NCI-H187 treated with DMSO at 0.1 percent for 48 hours (cell line): Measurements from ENCODE around the gene WDFY3.
"Not testable (repeated sequence)": the region's sequence is repeated elsewhere in the genome, so short reads cannot be mapped to it uniquely, and the experiment has no call there.

ENCODE experiments used
- DNase-seq: peaks from one replicate; lab custom pipeline; 2025; lab: John Stamatoyannopoulos, UW

The WDFY3 gene

DNA sequence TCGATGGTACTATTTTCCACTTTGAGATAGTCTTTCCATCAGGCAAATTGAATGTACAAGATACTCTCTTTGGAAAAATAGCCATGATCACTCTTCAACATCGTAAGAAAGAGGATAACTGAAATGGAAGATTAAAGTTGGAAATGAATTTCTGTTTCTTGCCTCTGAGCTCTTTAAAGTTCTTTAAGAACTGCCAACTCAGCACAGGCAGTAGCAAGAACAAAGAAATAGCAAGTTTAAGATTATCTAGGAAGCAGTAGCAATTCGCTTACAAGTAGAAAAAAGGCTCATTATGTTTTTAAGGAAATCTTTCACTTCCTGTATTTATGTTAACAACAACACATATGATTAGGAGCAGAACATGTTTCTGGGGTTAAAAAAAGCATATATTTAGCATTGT, 255.9 kb downstream of the WDFY3 start:
- no peak for DNase-seq

DNA sequence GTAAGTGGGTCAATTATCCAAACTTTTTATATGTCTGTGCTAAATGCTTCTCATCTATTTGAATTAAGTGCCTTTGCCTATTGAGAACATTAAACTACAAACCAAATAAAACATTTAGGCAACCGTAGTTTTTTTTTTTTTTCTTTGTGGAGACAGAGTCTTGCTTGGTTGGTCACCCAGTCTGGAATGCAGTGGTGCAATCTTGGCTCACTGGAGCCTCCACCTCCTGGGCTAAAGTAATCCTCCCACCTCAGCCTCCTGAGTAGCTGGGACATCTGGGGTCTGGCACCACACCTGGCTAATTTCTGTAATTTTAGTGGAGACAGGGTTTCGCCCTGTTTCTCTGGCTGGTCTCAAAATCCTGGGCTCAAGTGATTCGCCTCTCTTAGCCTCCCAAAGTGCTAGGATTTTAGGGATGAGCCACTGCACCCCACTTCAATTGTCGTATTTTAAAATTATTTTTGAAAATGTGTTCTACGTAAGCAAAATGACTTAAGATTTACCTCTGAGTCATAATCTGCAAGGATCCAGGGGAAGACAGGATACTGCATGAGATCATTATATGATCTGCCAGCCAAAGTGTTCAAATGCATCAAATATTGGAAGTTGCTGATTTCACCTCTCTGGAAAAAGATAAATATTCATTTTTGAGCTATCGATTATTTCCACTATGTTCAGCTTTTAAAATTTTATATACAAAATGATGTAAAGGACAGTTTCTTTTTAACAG, 257.9 kb downstream of the WDFY3 start:
- no peak for DNase-seq

DNA sequence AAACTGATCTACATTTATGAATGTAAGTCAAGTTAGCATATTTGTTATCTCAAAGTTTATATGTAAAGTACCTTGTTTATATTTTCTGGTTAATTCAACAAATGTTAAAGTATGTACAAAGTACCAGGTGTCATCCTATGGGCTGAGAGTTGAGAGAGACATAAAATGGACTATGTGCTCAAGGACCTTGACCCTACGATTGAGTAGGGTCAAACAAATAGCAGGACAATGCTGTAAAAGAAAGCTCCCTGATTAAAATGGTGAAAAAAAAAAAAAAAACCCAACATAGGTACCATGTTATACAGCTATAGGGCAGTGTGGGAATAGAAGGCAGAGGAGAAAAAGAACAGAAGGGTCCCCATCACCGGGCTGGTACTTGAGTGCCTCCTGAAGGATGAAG, 260.2 kb downstream of the WDFY3 start:
- DNase-seq: no peak

DNA sequence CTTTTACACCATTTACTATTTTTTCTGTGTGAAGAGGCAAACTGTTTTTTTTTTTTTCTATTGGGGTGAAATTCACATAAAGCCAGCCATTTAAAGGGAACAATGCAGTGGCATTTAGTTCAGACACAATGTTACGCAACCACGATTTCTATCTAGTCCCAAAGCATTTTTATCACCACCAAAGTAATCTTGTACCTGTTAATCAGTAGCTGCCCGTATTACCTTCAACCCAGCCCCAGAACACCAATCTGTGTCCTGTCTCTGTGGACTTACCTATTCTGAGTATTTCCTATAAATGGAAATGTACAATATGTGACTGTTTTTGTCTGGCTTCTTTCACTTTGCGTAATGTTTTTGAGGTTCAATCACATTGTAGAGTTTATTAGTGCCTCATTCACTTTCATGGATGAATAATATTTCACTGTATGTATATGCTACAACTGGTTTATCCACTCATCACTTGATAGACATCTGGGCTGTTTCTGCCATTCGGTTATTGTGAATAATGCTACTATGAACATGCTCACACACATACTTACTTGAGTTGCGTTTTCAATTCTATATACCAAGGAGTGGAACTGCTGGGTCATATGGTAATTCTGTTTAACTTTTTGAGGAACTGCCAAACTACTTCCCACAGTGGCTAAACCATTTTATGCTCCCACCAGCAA, 267.4 kb downstream of the WDFY3 start:
- DNase-seq: no peak

DNA sequence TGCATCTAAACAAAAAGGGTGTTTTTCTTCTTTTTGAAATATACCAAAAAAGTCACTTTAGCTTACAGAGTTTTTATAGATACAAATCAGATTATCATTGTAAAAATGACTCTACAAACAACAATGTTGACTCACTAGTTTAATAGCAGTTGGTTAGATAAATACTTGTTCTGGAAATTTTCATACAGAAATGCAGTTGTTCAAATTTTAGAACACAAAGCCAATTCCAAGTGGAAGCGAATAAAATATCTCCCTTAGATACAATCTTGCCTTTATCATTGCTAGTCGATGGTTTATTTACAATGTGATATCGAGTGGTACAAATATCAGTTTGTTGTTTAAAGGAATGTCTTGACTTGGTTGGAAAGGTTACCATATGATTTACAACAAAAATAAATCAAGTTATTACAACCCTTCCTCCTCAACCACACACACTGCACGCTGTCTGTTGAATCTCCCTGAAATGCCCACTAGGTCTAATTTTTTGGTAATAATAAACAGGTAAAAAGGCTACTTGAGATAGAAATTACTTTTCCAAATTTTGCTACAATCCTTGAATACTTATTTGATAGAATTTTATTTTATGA, 268.8 kb downstream of the WDFY3 start:
- no peak for DNase-seq

DNA sequence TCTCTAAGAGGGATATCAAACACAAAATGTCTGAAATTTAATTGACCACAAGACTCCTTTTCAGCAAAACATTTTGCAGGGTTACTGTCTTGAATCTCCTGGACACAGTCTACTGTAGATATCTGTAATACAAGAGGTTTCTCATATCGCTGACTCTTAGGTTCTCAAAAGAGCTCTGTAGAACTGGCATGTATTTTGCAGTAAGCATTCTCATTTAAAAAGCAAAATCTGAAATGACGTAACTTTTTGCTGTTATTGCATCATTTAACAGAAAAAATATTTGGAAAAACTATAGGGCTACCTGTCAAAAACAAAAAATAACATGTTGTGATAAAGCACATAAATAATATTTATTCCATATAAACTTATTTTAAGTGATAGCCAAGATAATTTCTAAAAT, 269.3 kb downstream of the WDFY3 start:
- DNase-seq: no peak

DNA sequence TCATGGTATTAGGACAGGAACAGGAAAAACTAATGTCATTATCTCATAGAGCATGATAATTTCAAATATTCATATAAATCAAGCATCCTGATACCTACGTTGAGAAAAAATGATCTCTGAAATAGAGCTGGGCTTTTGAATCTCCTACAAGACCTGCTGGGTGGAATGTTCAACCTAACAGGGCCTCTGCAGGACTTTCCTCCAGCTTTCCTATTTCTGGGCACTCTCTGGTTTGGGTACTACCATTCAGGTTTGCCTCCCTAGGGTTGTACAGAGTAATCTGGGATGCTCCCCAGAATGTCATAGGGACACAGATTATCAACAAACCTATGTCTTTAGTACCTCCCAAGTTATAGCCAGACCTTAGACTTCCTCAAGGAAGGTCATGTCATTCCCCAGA, 274.7 kb downstream of the WDFY3 start:
- DNase-seq: no peak

DNA sequence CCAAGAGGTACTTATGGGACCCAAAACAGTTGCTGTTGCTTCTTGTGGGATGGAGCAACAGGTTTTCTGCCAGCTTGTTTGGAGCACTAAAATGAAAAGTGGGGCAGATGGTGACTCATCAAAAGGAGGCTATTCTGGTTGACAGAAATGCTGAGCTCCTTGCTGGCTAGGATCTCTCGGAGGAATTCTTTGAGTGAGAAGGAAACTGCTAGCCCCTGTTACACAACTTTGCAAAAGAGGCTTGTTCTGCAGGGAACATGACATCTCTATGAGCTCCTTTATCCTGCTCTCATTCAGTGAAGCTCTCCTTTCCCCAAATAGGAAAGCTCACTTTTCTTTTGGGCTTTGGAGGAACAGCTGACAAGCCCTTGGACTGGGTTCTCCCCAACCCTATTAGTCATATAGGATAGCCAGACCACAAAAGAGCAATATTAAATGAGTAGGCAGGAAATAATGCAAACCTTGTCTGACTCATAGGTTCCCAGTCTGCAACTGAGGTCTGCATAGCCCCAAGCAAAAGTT, 275.3 kb downstream of the WDFY3 start:
- no peak for DNase-seq

DNA sequence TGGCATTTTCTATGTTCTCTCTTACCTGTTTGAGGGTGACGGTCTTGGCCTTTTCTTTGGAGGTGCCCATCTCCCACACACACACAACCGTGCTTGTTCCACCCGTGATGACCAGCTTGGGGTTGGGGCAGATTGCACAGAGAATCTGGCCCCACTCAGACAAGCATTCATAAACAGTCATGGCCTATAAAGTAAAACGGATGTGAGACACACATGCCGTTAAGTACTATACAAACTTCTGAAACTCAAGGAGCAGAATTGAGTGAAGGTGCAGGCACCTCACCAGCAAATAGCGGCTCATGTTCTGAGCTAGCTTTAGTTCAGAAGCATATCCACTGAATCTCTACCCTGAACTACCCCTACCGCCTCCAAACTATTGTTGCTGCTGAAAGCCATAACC, 276.0 kb downstream of the WDFY3 start:
- DNase-seq: no peak

DNA sequence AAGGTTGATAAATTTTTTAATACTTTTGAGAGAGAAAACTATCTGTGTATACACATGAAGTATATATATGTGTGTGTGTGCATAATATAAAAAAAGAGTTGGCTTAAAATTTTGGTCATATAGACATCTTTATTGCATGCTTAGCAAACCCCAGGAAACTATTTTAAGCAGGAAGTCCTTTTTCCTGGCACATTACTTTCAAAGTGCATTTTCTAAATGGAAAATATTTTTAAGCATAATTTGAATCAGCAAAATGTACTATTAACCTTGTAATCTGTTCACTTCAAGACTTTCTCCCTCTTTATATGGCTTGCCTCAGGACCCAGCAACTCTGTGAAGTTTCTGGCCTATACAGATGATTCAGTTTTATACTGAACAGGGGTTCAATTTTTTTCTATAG, 277.3 kb downstream of the WDFY3 start:
- no peak for DNase-seq

DNA sequence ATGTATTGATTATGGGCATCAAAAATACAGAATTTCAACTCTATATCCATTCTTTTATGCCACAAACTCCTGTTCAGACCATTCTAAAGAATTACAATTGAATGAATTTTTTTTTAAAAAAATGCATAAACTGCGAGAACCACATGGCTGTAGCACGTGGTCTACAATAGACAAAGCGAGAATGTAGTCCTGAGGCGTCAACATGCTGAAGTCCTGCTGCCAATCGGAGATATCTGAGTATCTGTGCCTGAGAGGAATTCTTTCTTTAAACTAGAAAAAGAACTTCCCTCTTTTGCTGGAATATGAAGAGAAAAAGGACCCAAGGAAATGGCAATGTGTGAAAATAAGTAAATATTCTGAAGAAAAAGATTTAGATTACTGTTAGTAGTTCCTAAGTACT, 277.9 kb downstream of the WDFY3 start:
- no peak for DNase-seq

DNA sequence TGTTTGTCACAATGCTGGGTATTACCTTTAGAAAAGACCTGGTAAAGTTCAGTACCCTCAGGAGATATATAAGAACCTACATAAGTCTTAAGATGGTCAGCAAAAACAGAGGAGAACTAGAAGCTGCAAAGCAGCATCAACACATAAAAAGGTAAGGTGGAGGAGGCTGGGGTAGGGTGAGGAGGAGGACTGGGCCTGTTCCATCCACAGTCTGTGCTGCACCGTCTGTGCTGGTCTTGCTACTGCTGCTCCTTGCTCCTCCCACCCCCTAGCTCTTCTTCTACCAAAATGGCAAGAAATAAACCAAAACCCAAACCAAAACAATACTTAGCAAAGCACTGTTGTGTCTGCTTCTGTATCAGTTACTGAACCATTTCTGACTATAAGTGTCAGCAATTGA, 281.4 kb downstream of the WDFY3 start:
- DNase-seq: no peak

DNA sequence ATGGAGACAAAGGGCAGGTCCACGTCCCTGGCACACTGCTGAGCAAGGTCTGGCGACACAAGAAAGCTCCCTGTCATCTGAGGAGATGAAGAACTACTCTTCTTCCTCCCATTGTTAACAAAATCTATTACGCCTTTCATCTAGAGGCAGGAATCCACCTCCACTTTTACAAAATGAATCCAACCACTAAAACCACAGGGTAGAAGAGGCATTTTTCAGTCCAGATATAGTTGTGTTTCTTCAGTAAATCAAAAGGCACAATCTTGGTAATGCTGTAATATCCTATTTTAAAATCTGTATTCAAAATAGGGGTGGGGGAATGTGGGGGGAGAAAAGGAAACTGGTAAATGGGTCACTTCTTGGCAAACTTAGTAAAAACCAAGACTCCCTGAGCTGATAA, 282.1 kb downstream of the WDFY3 start:
- no peak for DNase-seq

DNA sequence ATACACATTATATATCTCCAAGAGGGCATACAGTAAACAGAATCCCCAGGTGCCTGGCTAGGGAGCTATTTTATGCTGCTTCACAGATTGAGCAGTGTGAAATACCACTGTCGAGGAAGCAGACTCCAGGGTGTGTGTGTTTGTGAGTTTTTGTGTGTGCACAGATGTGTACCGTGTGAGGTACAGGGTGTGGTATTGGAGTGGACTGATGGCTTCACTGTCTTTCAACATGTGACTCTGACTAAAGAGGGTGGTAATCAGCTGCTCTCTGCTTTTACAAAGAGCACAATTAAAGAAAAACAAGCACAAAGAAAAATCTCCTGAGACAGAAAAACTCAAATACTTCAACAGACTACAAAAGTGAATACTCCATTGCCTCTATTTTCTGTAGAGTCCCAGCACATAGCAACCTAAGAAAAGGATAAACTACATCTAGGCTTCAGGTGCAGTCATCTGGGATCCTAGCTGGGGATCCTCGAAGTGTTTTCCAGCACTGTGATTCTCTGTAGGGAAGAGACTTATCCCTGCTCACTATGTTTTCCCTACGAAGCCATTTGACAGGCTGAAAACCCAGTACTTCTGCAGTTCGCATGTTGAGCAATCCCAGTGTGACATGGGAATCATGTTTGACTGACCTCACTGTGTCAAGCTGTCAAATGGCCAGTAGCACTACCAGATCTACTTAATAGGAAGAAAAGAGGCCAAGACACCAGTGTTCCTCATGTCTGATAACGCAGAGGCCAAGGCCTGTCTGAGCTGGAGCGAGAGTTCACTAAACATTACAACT, 283.2 kb downstream of the WDFY3 start:
- DNase-seq: no peak

DNA sequence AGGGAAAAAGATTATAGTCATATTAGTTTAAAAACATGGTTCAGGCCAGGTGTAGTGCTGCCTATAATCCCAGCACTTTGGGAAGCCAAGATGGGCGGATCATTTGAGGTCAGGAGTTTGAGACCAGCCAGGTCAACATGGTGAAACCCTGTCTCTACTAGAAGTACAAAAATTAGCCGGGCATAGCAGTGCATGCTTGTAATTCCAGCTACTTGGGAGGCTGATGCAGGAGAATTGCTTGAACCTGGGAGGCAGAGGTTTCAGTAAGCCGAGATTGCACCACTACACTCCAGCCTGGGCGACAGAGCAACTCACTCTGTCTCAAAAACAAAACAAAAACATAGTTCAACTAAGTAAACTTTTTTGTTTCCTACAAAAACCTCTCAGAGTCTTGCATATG, 283.8 kb downstream of the WDFY3 start:
- DNase-seq: not testable (repeated sequence)

DNA sequence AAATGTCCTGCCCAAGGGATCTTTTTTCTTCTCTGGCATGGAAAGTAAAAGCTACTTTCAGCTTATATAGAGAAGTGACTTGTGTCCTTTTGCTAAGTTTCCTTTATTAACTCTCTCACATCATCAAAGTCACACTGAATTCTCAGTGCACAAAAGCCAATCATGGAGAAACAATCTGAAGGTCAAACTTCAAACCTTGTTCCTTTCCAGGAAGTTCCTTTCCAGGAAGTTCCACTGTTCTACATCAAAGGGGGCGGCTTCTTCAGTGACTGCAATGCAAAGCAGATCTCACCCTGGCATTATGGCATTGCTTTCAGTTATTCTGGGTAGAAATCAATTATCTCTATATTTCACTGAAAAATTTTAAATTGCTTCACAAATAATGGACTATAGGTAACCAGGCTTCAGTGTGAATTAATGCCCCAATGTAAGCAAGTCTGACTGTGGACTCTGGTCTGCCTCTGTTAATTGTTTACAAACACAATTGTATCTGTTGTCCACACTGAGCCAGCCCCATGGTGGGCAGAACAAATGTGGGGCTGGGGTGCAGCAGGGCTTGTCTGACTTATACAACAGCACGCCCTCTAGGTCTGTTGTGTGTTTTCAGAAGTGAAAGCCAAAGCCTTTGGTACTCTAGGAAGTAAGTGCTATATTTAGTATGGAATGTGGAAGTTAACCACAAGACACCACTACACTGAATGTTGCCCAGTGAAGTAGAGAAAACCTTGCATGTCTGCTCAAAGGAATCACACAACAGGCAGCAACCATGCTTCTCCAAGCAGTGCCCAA, 284.8 kb downstream of the WDFY3 start:
- DNase-seq: no peak

DNA sequence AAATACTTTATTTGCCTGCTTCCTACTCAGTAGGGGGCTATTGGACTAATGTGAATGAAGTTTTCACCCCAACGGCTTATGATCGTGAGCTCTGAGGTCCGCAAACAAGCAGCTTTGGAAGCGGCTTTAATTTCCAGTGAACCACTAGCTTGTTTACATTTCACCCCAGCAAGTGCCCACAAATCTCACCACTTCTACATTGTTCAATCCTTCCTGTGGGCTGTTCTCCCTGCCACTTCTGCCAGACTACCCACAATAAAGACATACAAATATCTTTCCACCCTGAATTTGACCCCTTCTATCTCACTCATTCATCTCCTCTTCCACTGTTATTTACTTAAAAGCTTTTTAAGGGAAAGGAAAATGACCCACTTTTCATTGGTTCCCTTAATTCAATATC, 285.5 kb downstream of the WDFY3 start:
- DNase-seq: no peak

DNA sequence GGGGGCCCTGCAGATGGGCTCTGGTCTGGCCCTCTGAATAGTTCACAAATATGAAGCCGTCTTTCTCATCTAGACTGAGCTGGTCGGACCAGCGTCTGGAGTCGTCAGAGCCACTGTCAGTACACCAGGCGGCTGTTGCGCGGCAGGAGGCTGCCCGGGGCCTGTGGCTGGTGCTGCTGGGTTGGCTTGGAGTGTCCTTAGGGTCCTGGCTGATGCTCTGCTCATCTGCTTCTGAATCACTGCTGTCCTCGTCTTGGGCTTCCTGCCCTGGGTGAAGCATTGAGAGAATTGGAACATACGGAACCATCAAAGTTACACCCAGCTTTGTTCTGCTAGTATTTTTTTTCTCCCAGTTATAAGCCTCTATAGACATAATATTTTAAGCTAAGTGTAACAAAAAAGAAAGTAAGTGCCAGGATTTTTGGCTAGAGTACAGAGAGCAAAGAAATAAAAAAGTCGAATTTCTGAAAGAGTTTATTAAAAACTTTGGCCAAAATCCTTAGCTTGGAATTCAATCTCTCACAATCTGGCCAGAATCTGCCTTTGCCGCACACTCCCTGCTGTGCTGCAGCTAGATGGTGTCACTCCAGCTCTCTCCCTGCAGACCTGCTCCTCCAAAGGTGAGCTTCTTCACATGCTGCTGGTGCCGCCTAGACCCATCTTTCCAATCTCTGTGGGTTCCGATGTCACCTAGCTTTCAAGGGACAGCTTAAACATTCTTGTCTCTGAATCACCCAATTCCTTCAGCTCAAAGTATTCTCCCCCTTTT, 287.3 kb downstream of the WDFY3 start:
- DNase-seq: no peak

DNA sequence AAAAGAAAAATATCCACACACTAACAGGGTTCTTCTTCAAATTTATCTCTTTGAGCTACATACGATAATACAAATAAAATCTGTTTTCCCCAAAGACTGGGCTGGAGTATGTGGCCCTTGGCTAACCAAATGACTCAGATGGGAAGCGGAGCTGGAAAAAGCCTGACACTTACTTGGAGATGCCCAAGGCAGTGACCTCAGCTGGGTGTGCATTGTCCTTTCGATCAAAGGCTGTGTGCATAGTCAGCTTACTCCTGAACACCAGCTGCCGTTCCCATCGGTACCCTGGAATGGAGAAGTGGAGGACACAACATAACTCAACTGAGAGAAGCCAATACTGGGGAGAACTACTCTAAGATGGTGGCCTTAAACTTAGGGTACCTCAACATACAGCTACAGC, 288.5 kb downstream of the WDFY3 start:
- DNase-seq: no peak

DNA sequence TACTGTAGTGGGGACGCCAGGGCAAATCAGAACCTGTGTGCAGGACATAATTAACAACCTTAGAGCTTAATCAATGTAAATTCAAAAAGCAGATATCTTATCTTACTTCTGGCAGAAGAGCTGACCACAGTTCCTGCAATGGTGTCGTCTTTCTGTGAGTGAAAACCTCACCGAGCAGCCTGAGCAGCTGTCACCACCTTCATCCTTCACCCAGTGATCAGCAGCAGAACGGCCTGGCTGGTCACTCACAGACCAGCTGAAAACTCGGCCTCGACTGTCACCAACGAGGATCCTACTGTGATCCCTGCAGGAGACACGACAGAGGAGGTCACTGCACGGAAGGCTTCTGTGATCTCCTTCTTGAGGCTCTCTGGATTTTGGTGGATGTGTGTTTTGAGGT, 289.4 kb downstream of the WDFY3 start:
- no peak for DNase-seq
